ENCODE measurements around the gene BORCS5. TPM values are rescaled to one million over a fixed set of nuclear protein-coding genes. Genes with fewer than 3 reads are reported as not detected.

The BORCS5 gene
- total and polyA plus RNA-seq, 5 donors, result 6.3 to 10.9 (median 10.0) TPM

GRCh38 chr12:12439636-12440035, 82.8 kb downstream of the BORCS5 start:
- H3K4me1 ChIP-seq (ENCODE audit: control insufficient read depth, insufficient read depth, low read length), result peaks cover 12% of the 10 kb centered on the region

GRCh38 chr12:12440784-12441428, 84.0 kb downstream of the BORCS5 start:
- ATAC-seq (no peak), DNase-seq (no peak)
- H3K4me3 ChIP-seq (ENCODE audit: low read length), result no peak overlapping the region
- H3K9me3 ChIP-seq (ENCODE audit: control insufficient read depth, low read length), result no peaks in the 10 kb centered on the region
- H3K4me1 ChIP-seq (ENCODE audit: control insufficient read depth, insufficient read depth, low read length), result peaks cover 12% of the 10 kb centered on the region
- WGBS, result 94% methylated on average over 4 of the region's 4 CpGs
- intact Hi-C loops (cut with DNase I), result loop anchor here in 1 of 4 donors (5.0 to 10.0 kb wide), 2 partner anchors 46 to 121 kb away; partner anchors contain the start of gene DUSP16
- H3K27ac ChIP-seq (ENCODE audit: low read length), result no peak overlapping the region
- no peaks in the 10 kb centered on the region for H3K27me3 ChIP-seq (ENCODE audit: control insufficient read depth, insufficient read depth)

More at GRCh38 chr12:12439636-12440035, 82.8 kb downstream of the BORCS5 start:
- WGBS, result 57% methylated on average over 6 of the region's 6 CpGs
- ATAC-seq (no peak), DNase-seq (no peak)
- H3K27ac ChIP-seq (ENCODE audit: low read length), result no peak overlapping the region
- intact Hi-C loops (cut with DNase I), result loop anchor here in 1 of 4 donors (5.0 to 10.0 kb wide), 2 partner anchors 45 to 123 kb away; partner anchors contain the start of gene DUSP16
- no peaks in the 10 kb centered on the region for H3K9me3 ChIP-seq (ENCODE audit: control insufficient read depth, low read length)
- no peaks in the 10 kb centered on the region for H3K27me3 ChIP-seq (ENCODE audit: control insufficient read depth, insufficient read depth)
- no peak overlapping the region for H3K4me3 ChIP-seq (ENCODE audit: low read length)

- H3K27me3 ChIP-seq (ENCODE audit: control insufficient read depth, insufficient read depth), result no peaks in the 10 kb centered on the region
- WGBS, result 96% methylated on average over 2 of the region's 2 CpGs
- ATAC-seq (no peak), DNase-seq (no peak)
- no peaks in the 10 kb centered on the region for H3K9me3 ChIP-seq (ENCODE audit: control insufficient read depth, low read length)
- intact Hi-C loops (cut with DNase I), result loop anchor here in 1 of 4 donors (5.0 to 10.0 kb wide), 2 partner anchors 47 to 121 kb away; partner anchors contain the start of gene DUSP16
- H3K27ac ChIP-seq (ENCODE audit: low read length), result no peak overlapping the region
- H3K4me1 ChIP-seq (ENCODE audit: control insufficient read depth, insufficient read depth, low read length), result peaks cover 12% of the 10 kb centered on the region
- no peak overlapping the region for H3K4me3 ChIP-seq (ENCODE audit: low read length)
These were observed 84.5 kb downstream of the BORCS5 start for GRCh38 chr12:12441429-12441807.

GRCh38 chr12:12441843-12442461, 85.1 kb downstream of the BORCS5 start:
- Histone ChIP-seq H3K4me1 (ENCODE audit: control insufficient read depth, insufficient read depth, low read length) (peaks cover 12% of the 10 kb centered on the region), H3K27me3 (ENCODE audit: control insufficient read depth, insufficient read depth) (no peaks in the 10 kb centered on the region), H3K27ac (ENCODE audit: low read length) (peak overlapping the region; percentile 42), H3K9me3 (ENCODE audit: control insufficient read depth, low read length) (no peaks in the 10 kb centered on the region), H3K4me3 (ENCODE audit: low read length) (no peak overlapping the region)
- whole genome bisulfite sequencing, result 50% methylated on average over 4 of the region's 4 CpGs
- no peak for DNase-seq
- intact Hi-C loops (cut with DNase I), result loop anchor here in 1 of 4 donors (5.0 to 10.0 kb wide), 2 partner anchors 47 to 120 kb away; partner anchors contain the start of gene DUSP16
- ATAC-seq, result peak; percentile 21 to 67

- intact Hi-C loops (cut with DNase I), result loop anchor here in 1 of 4 donors (5.0 to 10.0 kb wide), 2 partner anchors 48 to 120 kb away; partner anchors contain the start of gene DUSP16
- DNase-seq (no peak), ATAC-seq (peak; percentile 67 to 86)
- H3K27me3 ChIP-seq (ENCODE audit: control insufficient read depth, insufficient read depth), result no peaks in the 10 kb centered on the region
- no peaks in the 10 kb centered on the region for H3K9me3 ChIP-seq (ENCODE audit: control insufficient read depth, low read length)
- H3K4me3 ChIP-seq (ENCODE audit: low read length), result no peak overlapping the region
- H3K4me1 ChIP-seq (ENCODE audit: control insufficient read depth, insufficient read depth, low read length), result peaks cover 16% of the 10 kb centered on the region
- WGBS, result 46% methylated on average over 5 of the region's 5 CpGs
- H3K27ac ChIP-seq (ENCODE audit: low read length), result peak overlapping the region; percentile 56
These were observed 85.7 kb downstream of the BORCS5 start for GRCh38 chr12:12442548-12443071.

GRCh38 chr12:12443431-12443878, 86.6 kb downstream of the BORCS5 start:
- peaks cover 19% of the 10 kb centered on the region for H3K4me1 ChIP-seq (ENCODE audit: control insufficient read depth, insufficient read depth, low read length)
- ATAC-seq, result peak; percentile 85 to 90
- H3K27ac ChIP-seq (ENCODE audit: low read length), result peak overlapping the region; percentile 86
- 35% methylated on average over 5 of the region's 5 CpGs for WGBS
- H3K9me3 ChIP-seq (ENCODE audit: control insufficient read depth, low read length), result no peaks in the 10 kb centered on the region
- DNase-seq, result peak; percentile 71 to 85 (median 79)
- intact Hi-C loops (cut with DNase I), result loop anchor here in 1 of 4 donors (5.0 to 10.0 kb wide), 2 partner anchors 49 to 119 kb away; partner anchors contain the start of gene DUSP16
- no peaks in the 10 kb centered on the region for H3K27me3 ChIP-seq (ENCODE audit: control insufficient read depth, insufficient read depth)
- H3K4me3 ChIP-seq (ENCODE audit: low read length), result no peak overlapping the region

GRCh38 chr12:12445165-12445881, 88.4 kb downstream of the BORCS5 start:
- DNase-seq (no peak), ATAC-seq (no peak)
- Histone ChIP-seq H3K4me3 (ENCODE audit: low read length) (no peak overlapping the region), H3K27ac (ENCODE audit: low read length) (no peak overlapping the region), H3K4me1 (ENCODE audit: control insufficient read depth, insufficient read depth, low read length) (peaks cover 21% of the 10 kb centered on the region), H3K9me3 (ENCODE audit: control insufficient read depth, low read length) (no peaks in the 10 kb centered on the region), H3K27me3 (ENCODE audit: control insufficient read depth, insufficient read depth) (no peaks in the 10 kb centered on the region)
- WGBS, result over 99% methylated on average over 4 of the region's 4 CpGs
- intact Hi-C loops (cut with DNase I), result loop anchor here in 1 of 4 donors (10.0 kb wide), 1 partner anchor 51 kb away; no protein-coding TSS in a partner anchor

- intact Hi-C loops (cut with DNase I), result loop anchor here in 1 of 4 donors (10.0 kb wide), 1 partner anchor 51 kb away; no protein-coding TSS in a partner anchor
- Histone ChIP-seq H3K4me3 (ENCODE audit: low read length) (no peak overlapping the region), H3K27ac (ENCODE audit: low read length) (no peak overlapping the region), H3K27me3 (ENCODE audit: control insufficient read depth, insufficient read depth) (no peaks in the 10 kb centered on the region), H3K9me3 (ENCODE audit: control insufficient read depth, low read length) (no peaks in the 10 kb centered on the region), H3K4me1 (ENCODE audit: control insufficient read depth, insufficient read depth, low read length) (peaks cover 21% of the 10 kb centered on the region)
- WGBS, result 97% methylated on average over 2 of the region's 2 CpGs
- DNase-seq, result no peak
- ATAC-seq, result no peak
These were observed 89.0 kb downstream of the BORCS5 start for GRCh38 chr12:12445882-12446181.

- no peaks in the 10 kb centered on the region for H3K27me3 ChIP-seq (ENCODE audit: control insufficient read depth, insufficient read depth)
- no peaks in the 10 kb centered on the region for H3K9me3 ChIP-seq (ENCODE audit: control insufficient read depth, low read length)
- no peak overlapping the region for H3K27ac ChIP-seq (ENCODE audit: low read length)
- WGBS, result 93% methylated on average over 3 of the region's 3 CpGs
- DNase-seq, result no peak
- intact Hi-C loops (cut with DNase I), result loop anchor here in 1 of 4 donors (10.0 kb wide), 1 partner anchor 52 kb away; no protein-coding TSS in a partner anchor
- H3K4me3 ChIP-seq (ENCODE audit: low read length), result no peak overlapping the region
- ATAC-seq, result no peak
- H3K4me1 ChIP-seq (ENCODE audit: control insufficient read depth, insufficient read depth, low read length), result peaks cover 18% of the 10 kb centered on the region
These were observed 89.9 kb downstream of the BORCS5 start for GRCh38 chr12:12446786-12447185.

GRCh38 chr12:12447236-12447635, 90.4 kb downstream of the BORCS5 start:
- intact Hi-C loops (cut with DNase I), result loop anchor here in 1 of 4 donors (10.0 kb wide), 1 partner anchor 52 kb away; no protein-coding TSS in a partner anchor
- Histone ChIP-seq H3K9me3 (ENCODE audit: control insufficient read depth, low read length) (no peaks in the 10 kb centered on the region), H3K4me1 (ENCODE audit: control insufficient read depth, insufficient read depth, low read length) (peaks cover 15% of the 10 kb centered on the region), H3K4me3 (ENCODE audit: low read length) (no peak overlapping the region), H3K27me3 (ENCODE audit: control insufficient read depth, insufficient read depth) (no peaks in the 10 kb centered on the region), H3K27ac (ENCODE audit: low read length) (no peak overlapping the region)
- DNase-seq (no peak), ATAC-seq (no peak)
- WGBS, result 57% methylated on average over 8 of the region's 8 CpGs

Measured in right cardiac atrium (tissue), 5 donors.